MCF 10A (cell line): ENCODE data around the gene RHAG. TPM values are rescaled to one million over a fixed set of nuclear protein-coding genes. Genes with fewer than 3 reads are reported as not detected.
"Not testable (repeated sequence)": the region's sequence is repeated elsewhere in the genome, so short reads cannot be mapped to it uniquely, and the experiment has no call there.

Source experiments
- BruUV-seq: library from RNA; stranded (reverse); fragments of 400-500 nt; replicated peaks from 2 replicates; lab custom pipeline; 2021; lab: Mats Ljungman, UMichigan
- CTCF ChIA-PET: fragments of 300-600 bp; sonication (Branson Sonifier 250); formaldehyde crosslinking; extraction: SDS; loops from one replicate; lab custom pipeline; 2021; ENCODE audit warnings: antibody characterized with exemption, inconsistent platforms; lab: Yijun Ruan, JAX
- POLR2A ChIA-PET: fragments of 300-600, 350-650 bp; sonication (Branson Sonifier 250); formaldehyde crosslinking; extraction: SDS; loops from one replicate; lab custom pipeline; 2020; ENCODE audit warnings: antibody characterized with exemption, inconsistent platforms; lab: Yijun Ruan, JAX
- DNase-seq: peaks from one replicate; pipeline ENCODE4 v3.0.0-alpha.2; 2018; ENCODE audit not compliant: unreplicated experiment
- H3K27ac Mint-ChIP-seq: one replicate; pipeline ENCODE4 v1.8.0; 2022; ENCODE audit warnings: mild to moderate bottlenecking, low read depth, mixed read lengths; ENCODE audit not compliant: unreplicated experiment
- H3K27me3 Mint-ChIP-seq: one replicate; pipeline ENCODE4 v1.8.0; 2022; ENCODE audit warnings: mixed read lengths; ENCODE audit not compliant: insufficient read depth, unreplicated experiment
- H3K36me3 Mint-ChIP-seq: one replicate; pipeline ENCODE4 v1.8.0; 2022; ENCODE audit warnings: mild to moderate bottlenecking, moderate library complexity, mixed read lengths; ENCODE audit not compliant: insufficient read depth, unreplicated experiment
- H3K4me1 Mint-ChIP-seq: one replicate; pipeline ENCODE4 v1.8.0; 2022; ENCODE audit warnings: mixed read lengths; ENCODE audit not compliant: insufficient read depth, unreplicated experiment
- H3K4me3 Mint-ChIP-seq: one replicate; pipeline ENCODE4 v1.8.0; 2022; ENCODE audit warnings: mild to moderate bottlenecking, moderate library complexity, mixed read lengths; ENCODE audit not compliant: unreplicated experiment
- H3K9me3 Mint-ChIP-seq: one replicate; pipeline ENCODE4 v1.8.0; 2022; ENCODE audit warnings: mixed read lengths; ENCODE audit not compliant: unreplicated experiment
- CTCF ChIP-seq: fragments of 200-600 bp; IDR thresholded peaks from one replicate; pipeline ENCODE4 v1.8.0; 2022; ENCODE audit warnings: antibody characterized with exemption, mild to moderate bottlenecking; ENCODE audit not compliant: unreplicated experiment
- intact Hi-C: fragments of 100-400 bp; cut with micrococcal nuclease; formaldehyde crosslinking; loops from 2 replicates; pipeline ENCODE4 v1.14.1; 2022
- total RNA-seq: library from RNA; stranded (reverse); gene quantifications from 2 replicates; pipeline ENCODE4 v1.2.3, GENCODE V29; 2022

Gene RHAG
- total RNA-seq, 1 experiment from 2014 or later: not detected

DNA sequence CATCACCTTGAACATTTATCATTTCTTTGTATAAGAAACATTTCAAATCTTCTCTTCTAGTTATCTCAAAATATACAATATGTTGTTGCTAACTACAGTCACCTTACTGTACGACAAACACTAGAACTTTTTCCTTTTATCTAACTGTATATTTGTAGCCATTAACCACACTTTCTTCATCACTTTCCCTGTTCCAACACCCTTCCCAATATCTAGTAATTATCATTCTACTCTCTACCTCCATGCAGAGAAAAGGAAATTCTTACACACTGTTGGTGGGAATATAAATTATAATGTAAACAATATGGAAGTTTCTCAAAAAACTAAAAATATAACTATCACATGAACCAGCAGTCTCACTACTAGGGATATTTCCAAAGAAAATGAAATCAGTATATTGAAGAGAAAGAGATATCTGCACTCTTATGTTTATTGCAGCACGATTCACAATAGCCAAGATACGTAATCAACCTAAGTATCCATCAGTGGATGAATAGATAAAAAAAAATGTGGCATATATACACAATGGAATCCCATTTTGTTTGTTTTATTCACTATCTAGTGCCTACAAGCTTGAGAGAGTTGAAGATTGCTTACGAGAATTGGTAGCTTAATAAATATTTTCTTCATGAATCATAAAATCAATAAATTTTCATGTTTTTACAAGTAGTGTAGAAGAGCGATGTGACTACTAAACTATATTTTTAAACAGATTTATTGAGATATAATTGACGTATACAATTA is 2.4 kb downstream of the RHAG start:
- intact Hi-C loops: no loop called here
- H3K27me3 Mint-ChIP-seq: peaks cover 47% of the 10 kb centered on the region
- no peak for DNase-seq
- no peak overlapping the region for H3K4me3 Mint-ChIP-seq
- no peak overlapping the region for H3K27ac Mint-ChIP-seq
- TF ChIP-seq CTCF: no peak
- H3K36me3 Mint-ChIP-seq: no peaks in the 10 kb centered on the region
- no TSS peak for BruUV-seq
- POLR2A ChIA-PET: interaction anchor here (1.0 kb wide), 1 partner anchor 102 kb away, joined by 3 read pairs; no protein-coding TSS in a partner anchor
- CTCF ChIA-PET: interaction anchor here (0.5 kb wide), 1 partner anchor 432 kb away, joined by 3 read pairs; no protein-coding TSS in a partner anchor
- H3K4me1 Mint-ChIP-seq: no peaks in the 10 kb centered on the region
- H3K9me3 Mint-ChIP-seq: no peaks in the 10 kb centered on the region

DNA sequence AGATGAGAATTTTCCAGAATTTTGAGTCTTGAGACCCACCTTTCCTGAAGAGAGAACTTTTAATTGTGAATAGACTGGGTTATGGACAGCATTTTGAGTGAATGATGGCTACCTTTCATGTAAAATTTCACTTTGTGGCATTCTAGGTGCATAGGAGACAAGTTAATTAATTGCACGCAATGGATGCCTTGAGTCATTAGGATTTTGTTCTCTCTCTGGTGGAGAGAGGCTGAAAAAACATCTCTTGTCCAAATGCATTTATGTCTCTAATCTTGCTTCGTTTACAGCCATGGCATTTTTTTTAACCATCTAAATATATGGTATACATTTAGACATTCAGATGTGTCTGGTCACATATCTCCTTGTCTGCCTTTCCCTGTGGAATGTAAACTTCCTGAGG is 3.1 kb downstream of the RHAG start:
- H3K27ac Mint-ChIP-seq: no peak overlapping the region
- no peaks in the 10 kb centered on the region for H3K4me1 Mint-ChIP-seq
- no peaks in the 10 kb centered on the region for H3K36me3 Mint-ChIP-seq
- BruUV-seq: no TSS peak
- H3K27me3 Mint-ChIP-seq: peaks cover 39% of the 10 kb centered on the region
- CTCF ChIA-PET: no interaction called here
- intact Hi-C loops: no loop called here
- no peak for TF ChIP-seq CTCF
- no peak overlapping the region for H3K4me3 Mint-ChIP-seq
- no peak for DNase-seq
- no peaks in the 10 kb centered on the region for H3K9me3 Mint-ChIP-seq
- POLR2A ChIA-PET: no interaction called here

GRCh38 chr6:49632727-49633126 is 3.9 kb downstream of the RHAG start:
- H3K4me1 Mint-ChIP-seq: no peaks in the 10 kb centered on the region

DNA sequence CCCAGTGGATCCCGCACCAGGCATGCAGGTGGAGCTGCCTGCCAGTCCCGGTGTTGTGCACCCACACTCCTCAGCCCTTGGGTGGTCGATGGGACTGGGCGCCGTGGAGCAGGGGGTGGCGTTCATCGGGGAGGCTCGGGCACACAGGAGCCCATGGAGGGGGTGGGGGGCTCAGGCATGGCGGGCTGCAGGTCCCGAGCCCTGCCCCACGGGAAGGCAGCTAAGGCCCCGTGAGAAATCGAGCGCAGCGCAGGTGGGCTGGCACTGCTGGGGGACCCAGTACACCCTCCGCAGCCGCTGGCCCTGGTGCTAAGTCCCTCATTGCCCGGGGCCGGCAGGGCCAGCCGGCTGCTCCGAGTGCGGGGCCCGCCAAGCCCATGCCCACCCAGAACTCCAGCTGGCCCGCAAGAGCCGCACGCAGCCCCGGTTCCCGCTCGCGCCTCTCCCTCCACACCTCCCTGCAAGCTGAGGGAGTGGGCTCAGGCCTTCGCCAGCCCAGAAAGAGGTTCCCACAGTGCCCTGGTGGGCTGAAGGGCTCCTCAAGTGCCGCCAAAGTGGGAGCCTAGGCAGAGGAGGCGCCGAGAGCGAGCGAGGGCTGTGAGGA is 7.1 kb downstream of the RHAG start:
- H3K27ac Mint-ChIP-seq, POLR2A ChIA-PET, H3K4me3 Mint-ChIP-seq, DNase-seq, intact Hi-C loops, BruUV-seq, H3K9me3 Mint-ChIP-seq, H3K4me1 Mint-ChIP-seq, H3K36me3 Mint-ChIP-seq: not testable (repeated sequence)
- CTCF ChIA-PET: interaction anchor here (0.6 to 1.2 kb wide), 3 partner anchors 218 to 1345 kb away, joined by 3 to 4 read pairs (median 4); no protein-coding TSS in a partner anchor
- peaks cover 11% of the 10 kb centered on the region for H3K27me3 Mint-ChIP-seq

More at GRCh38 chr6:49632727-49633126, 3.9 kb downstream of the RHAG start:
- CTCF ChIA-PET: interaction anchor here (1.0 kb wide), 1 partner anchor 216 kb away, joined by 3 read pairs; no protein-coding TSS in a partner anchor
- intact Hi-C loops: no loop called here
- H3K27ac Mint-ChIP-seq: no peak overlapping the region
- no peak overlapping the region for H3K4me3 Mint-ChIP-seq
- no peaks in the 10 kb centered on the region for H3K36me3 Mint-ChIP-seq
- no peaks in the 10 kb centered on the region for H3K9me3 Mint-ChIP-seq
- no peak for TF ChIP-seq CTCF
- BruUV-seq: no TSS peak
- H3K27me3 Mint-ChIP-seq: peaks cover 33% of the 10 kb centered on the region
- POLR2A ChIA-PET: no interaction called here
- no peak for DNase-seq
